H1 (cell line): ENCODE measurements around the gene DENND4C. TPM values are rescaled to one million over a fixed set of nuclear protein-coding genes. Genes with fewer than 3 reads are reported as not detected.
A peak's percentile ranks its signal among the peaks of the same experiment; 100 is the strongest.

Experiments used
- CTCF ChIA-PET: fragments of 300-600 bp; sonication (Branson Sonifier 250); formaldehyde crosslinking; loops from one replicate; lab custom pipeline; 2021; ENCODE audit not compliant: partially characterized antibody; lab: Charles Lee
- POLR2A ChIA-PET: fragments of 300-600 bp; sonication (Branson Sonifier 250); formaldehyde crosslinking; loops from one replicate; lab custom pipeline; 2021; ENCODE audit warnings: inconsistent platforms; ENCODE audit not compliant: partially characterized antibody; lab: Charles Lee
- DNase-seq, 2 experiments: peaks; one replicate each; pipeline versions ENCODE4 v3.0.0 to v3.0.0-alpha.2; 2010 to 2022; ENCODE audit warnings: low spot score in 2 of 2, low read depth in 1 of 2, mixed read lengths in 1 of 2
- FAIRE-seq: peaks from 2 replicates; lab custom pipeline; 2011; peaks lifted over from hg19 to GRCh38; lab: Jason Lieb, UNC
- H2AFZ ChIP-seq: 2 replicates; pipeline ENCODE4 v1.8.1; 2012; ENCODE audit warnings: low read length, inconsistent platforms
- H2AK5ac ChIP-seq: 2 replicates; pipeline ENCODE4 v1.6.1; 2013; ENCODE audit warnings: low read depth, low read length
- H2BK120ac ChIP-seq: replicated peaks from 2 replicates; pipeline ENCODE3; 2013; ENCODE audit warnings: low read depth, low read length, inconsistent platforms
- H2BK12ac ChIP-seq: 2 replicates; pipeline ENCODE4 v1.6.1; 2013; ENCODE audit warnings: low read depth, low read length
- H2BK15ac ChIP-seq: 2 replicates; pipeline ENCODE4 v1.6.1; 2013; ENCODE audit warnings: low read length
- H2BK20ac ChIP-seq: 2 replicates; pipeline ENCODE4 v1.6.1; 2013; ENCODE audit warnings: low read length
- H2BK5ac ChIP-seq: 2 replicates; pipeline ENCODE4 v1.6.1; 2013; ENCODE audit warnings: low read depth, low read length
- H3K14ac ChIP-seq: 2 replicates; pipeline ENCODE4 v1.6.1; 2013; ENCODE audit warnings: inconsistent platforms; ENCODE audit not compliant: insufficient read length
- H3K18ac ChIP-seq: 2 replicates; pipeline ENCODE4 v1.6.1; 2013; ENCODE audit warnings: low read length; ENCODE audit errors: extremely low read depth
- H3K23ac ChIP-seq: 2 replicates; pipeline ENCODE4 v1.6.1; 2013; ENCODE audit warnings: inconsistent platforms; ENCODE audit not compliant: insufficient read length
- H3K23me2 ChIP-seq: 2 replicates; pipeline ENCODE4 v1.6.1; 2013; ENCODE audit warnings: low read depth, low read length
- H3K27ac ChIP-seq: 2 replicates; pipeline ENCODE4 v1.6.1; 2011; ENCODE audit warnings: low read depth, low read length, inconsistent platforms
- H3K27me3 ChIP-seq, 4 experiments: replicated peaks in 1 of 4; 1 replicate in 1 of 4; 2 replicates in 3 of 4; pipeline versions ENCODE4 v1.6.1 to v1.8.1; 2011 to 2013; ENCODE audit warnings: low read length in 3 of 4, mild to moderate bottlenecking in 3 of 4, inconsistent platforms in 2 of 4, mixed read lengths in 2 of 4, moderate library complexity in 1 of 4; ENCODE audit not compliant: control insufficient read depth in 3 of 4, insufficient read depth in 3 of 4; ENCODE audit errors: extremely low read depth in 1 of 4
- H3K36me3 ChIP-seq, 4 experiments: 2 replicates each; pipeline versions ENCODE4 v1.6.1 to v1.8.1; 2011 to 2013; ENCODE audit warnings: mild to moderate bottlenecking in 4 of 4, low read length in 3 of 4, moderate library complexity in 2 of 4, control low read depth in 1 of 4, inconsistent platforms in 1 of 4; ENCODE audit not compliant: insufficient read depth in 4 of 4, control insufficient read depth in 2 of 4
- H3K4ac ChIP-seq: replicated peaks from 2 replicates; pipeline ENCODE3; 2013; ENCODE audit warnings: low read length, low read depth, mixed read lengths, inconsistent platforms; ENCODE audit not compliant: insufficient read length
- H3K4me1 ChIP-seq, 4 experiments: replicated peaks in 1 of 4; 1 replicate in 1 of 4; 2 replicates in 3 of 4; pipeline versions ENCODE4 v1.6.1 to v1.8.1; 2011 to 2013; ENCODE audit warnings: low read length in 3 of 4, inconsistent platforms in 2 of 4, mixed read lengths in 1 of 4; ENCODE audit not compliant: insufficient read depth in 4 of 4, control insufficient read depth in 3 of 4
- H3K4me2 ChIP-seq, 2 experiments: 2 replicates each; pipeline versions ENCODE4 v1.6.1 to v1.8.1; 2011 to 2013; ENCODE audit warnings: low read depth in 2 of 2, low read length in 2 of 2, control low read depth in 1 of 2, inconsistent platforms in 1 of 2, mild to moderate bottlenecking in 1 of 2; ENCODE audit not compliant: insufficient read depth in 1 of 2
- H3K4me3 ChIP-seq, 4 experiments: fragments of 200-600, 300-600 bp in 1 of 4; sonication (generic), shearing (Covaris generic), sonication (Bioruptor Twin) in 1 of 4; 2 replicates each; pipeline versions ENCODE4 v1.5.1 to v1.8.1; 2011 to 2016; ENCODE audit warnings: low read length in 4 of 4, low read depth in 3 of 4, control low read depth in 2 of 4, inconsistent platforms in 2 of 4, mild to moderate bottlenecking in 2 of 4, mixed read lengths in 1 of 4, moderate library complexity in 1 of 4; ENCODE audit not compliant: insufficient read depth in 2 of 4; ENCODE audit errors: extremely low read depth in 1 of 4
- H3K56ac ChIP-seq: replicated peaks from 2 replicates; pipeline ENCODE3; 2013; ENCODE audit warnings: low read depth, mild to moderate bottlenecking, mixed read lengths, low read length, inconsistent platforms; ENCODE audit not compliant: insufficient read length
- H3K79me1 ChIP-seq: 2 replicates; pipeline ENCODE4 v1.6.1; 2013; ENCODE audit warnings: low read depth, low read length, control low read depth
- H3K79me2 ChIP-seq, 2 experiments: 2 replicates each; pipeline versions ENCODE4 v1.6.1 to v1.8.1; 2012 to 2013; ENCODE audit warnings: low read length in 2 of 2, mild to moderate bottlenecking in 2 of 2, inconsistent platforms in 1 of 2; ENCODE audit not compliant: insufficient read depth in 2 of 2, control insufficient read depth in 1 of 2
- H3K9ac ChIP-seq, 4 experiments: replicated peaks in 1 of 4; 1 replicate in 1 of 4; 2 replicates in 3 of 4; pipeline versions ENCODE4 v1.6.1 to v1.8.1; 2011 to 2013; ENCODE audit warnings: low read depth in 3 of 4, low read length in 3 of 4, control low read depth in 2 of 4, mild to moderate bottlenecking in 2 of 4, moderate library complexity in 2 of 4, inconsistent platforms in 1 of 4; ENCODE audit errors: extremely low read depth in 1 of 4
- H3K9me3 ChIP-seq, 2 experiments: 2 replicates each; pipeline versions ENCODE4 v1.6.1 to v1.8.1; 2012 to 2013; ENCODE audit warnings: mild to moderate bottlenecking in 2 of 2, moderate library complexity in 2 of 2, control low read depth in 1 of 2, inconsistent platforms in 1 of 2, low read depth in 1 of 2, low read length in 1 of 2, mixed read lengths in 1 of 2; ENCODE audit not compliant: insufficient read depth in 2 of 2
- H4K20me1 ChIP-seq, 2 experiments: replicated peaks in 1 of 2; 2 replicates each; pipeline versions ENCODE3 to v1.8.1; 2011 to 2013; ENCODE audit warnings: inconsistent platforms in 2 of 2, low read length in 2 of 2, mild to moderate bottlenecking in 1 of 2; ENCODE audit not compliant: insufficient read depth in 2 of 2, control insufficient read depth in 1 of 2
- H4K5ac ChIP-seq: 2 replicates; pipeline ENCODE4 v1.6.1; 2013; ENCODE audit warnings: low read length, low read depth, mixed read lengths, inconsistent platforms; ENCODE audit not compliant: insufficient read length
- H4K8ac ChIP-seq: 2 replicates; pipeline ENCODE4 v1.8.0; 2013; ENCODE audit warnings: mild to moderate bottlenecking, moderate library complexity, low read length, inconsistent platforms; ENCODE audit not compliant: insufficient read depth; ENCODE audit errors: extremely low read depth
- H4K91ac ChIP-seq: replicated peaks from 2 replicates; pipeline ENCODE3; 2013; ENCODE audit warnings: low read length, mixed read lengths, inconsistent platforms; ENCODE audit not compliant: insufficient read length
- BRCA1 ChIP-seq: IDR thresholded peaks from 2 replicates; pipeline ENCODE4 v1.6.1; 2012; ENCODE audit warnings: low read depth, low read length, improper control_type of control experiment
- CBX8 ChIP-seq: fragments of 300-800, 300-1000 bp; sonication (generic); IDR thresholded peaks from 2 replicates; pipeline ENCODE4 v1.7.1; 2016; ENCODE audit warnings: low read depth, low read length, borderline replicate concordance
- CHD1 ChIP-seq: IDR thresholded peaks from 2 replicates; pipeline ENCODE4 v1.6.1; 2012; ENCODE audit warnings: low read depth, low read length, improper control_type of control experiment
- CREB1 ChIP-seq: IDR thresholded peaks from 2 replicates; pipeline ENCODE4 v1.6.1; 2012; ENCODE audit warnings: inconsistent platforms
- GABPA ChIP-seq: IDR thresholded peaks from 2 replicates; pipeline ENCODE4 v1.6.1; 2011; ENCODE audit warnings: mild to moderate bottlenecking, low read length, moderate library complexity, borderline replicate concordance; ENCODE audit not compliant: insufficient read depth
- NRF1 ChIP-seq: IDR thresholded peaks from 2 replicates; pipeline ENCODE4 v1.6.1; 2011; ENCODE audit warnings: mild to moderate bottlenecking, low read depth, low read length, improper control_type of control experiment
- POU5F1 ChIP-seq: IDR thresholded peaks from 2 replicates; pipeline ENCODE4 v1.6.1; 2011; ENCODE audit warnings: low read depth, mild to moderate bottlenecking, low read length, moderate library complexity
- RXRA ChIP-seq: IDR thresholded peaks from 2 replicates; pipeline ENCODE4 v1.6.1; 2011; ENCODE audit warnings: low read depth, mild to moderate bottlenecking, low read length, moderate library complexity; ENCODE audit not compliant: insufficient read depth
- SIN3A ChIP-seq, 2 experiments: IDR thresholded peaks in 1 of 2; conservative IDR thresholded peaks in 1 of 2; 2 replicates each; pipeline ENCODE4 v1.6.1; 2011 to 2012; ENCODE audit warnings: low read length in 2 of 2, improper control_type of control experiment in 1 of 2, low read depth in 1 of 2, mild to moderate bottlenecking in 1 of 2
- SIRT6 ChIP-seq: IDR thresholded peaks from one replicate; pipeline ENCODE4 v1.7.1; 2012; ENCODE audit warnings: low read length, inconsistent platforms
- SP4 ChIP-seq: IDR thresholded peaks from 2 replicates; pipeline ENCODE4 v1.6.1; 2012; ENCODE audit warnings: low read length, inconsistent platforms
- USF2 ChIP-seq: IDR thresholded peaks from 2 replicates; pipeline ENCODE4 v1.6.1; 2011; ENCODE audit warnings: low read length, improper control_type of control experiment
- ZNF274 ChIP-seq: IDR thresholded peaks from 2 replicates; pipeline ENCODE4 v1.7.0; 2012; ENCODE audit warnings: low read length, borderline replicate concordance; ENCODE audit errors: extremely low read depth
- WGBS, 2 experiments: shearing (Covaris generic) in 1 of 2; methylation state at CpG; one replicate each; pipeline versions ENCODE4 v1.1.6 to v1.1.7; 2013 to 2015; ENCODE audit warnings: low lambda C conversion rate in 2 of 2, mixed read lengths in 2 of 2, inconsistent platforms in 1 of 2, low coverage in 1 of 2, missing lambda C conversion rate in 1 of 2; ENCODE audit not compliant: insufficient replicate concordance in 2 of 2, insufficient coverage in 1 of 2, insufficient read length in 1 of 2; ENCODE audit errors: extremely low coverage in 1 of 2, missing lambda C conversion rate in 1 of 2; 5-methylcytosine and 5-hydroxymethylcytosine counted together
- polyA plus RNA-seq, 7 experiments: library from polyadenylated mRNA; depleted of rRNA in 3 of 7; stranded (reverse) in 5 of 7; unstranded in 2 of 7; fragments of >200 nt in 5 of 7; fragments of 200-250 nt in 2 of 7; gene quantifications; 1 replicate in 5 of 7; 2 replicates in 1 of 7; 4 replicates in 1 of 7; pipeline versions ENCODE4 v1.2.1 to v1.2.3, GENCODE V29; 2011 to 2013; ENCODE audit warnings: missing spikeins in 2 of 7, mixed read lengths in 2 of 7
- total RNA-seq: library from RNA; stranded (reverse); fragmentation: NEBNext Ultra II Directional; extraction: Animal tissue kit (Norgen Biotek cat#: 25700); gene quantifications from 2 replicates; pipeline ENCODE4 v1.2.1, GENCODE V29; 2021

Gene DENND4C
- total and polyA plus RNA-seq, 2 of the 8 experiments (the other 6 are each of a cell fraction or from before 2014, with no cell fraction given): 6.9 to 18.9 TPM

DNA sequence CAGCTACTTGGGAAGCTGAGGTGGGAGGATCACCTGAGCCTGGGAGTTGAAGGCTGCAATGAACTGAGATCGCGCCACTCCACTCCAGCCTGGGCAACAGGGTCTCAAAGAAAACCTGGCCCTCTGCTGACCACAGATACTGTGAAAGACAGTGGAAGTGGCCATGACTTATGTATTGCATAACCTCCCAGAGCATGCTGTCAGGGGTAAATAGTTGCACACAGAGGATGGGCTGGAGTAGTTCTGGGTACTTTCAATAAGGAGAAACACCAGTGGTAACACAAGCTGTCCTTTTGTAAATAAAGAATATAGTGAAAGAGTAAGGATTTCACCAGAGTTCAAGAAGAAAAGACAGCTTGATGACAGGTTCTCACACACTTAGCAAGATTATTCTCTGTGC, 180.1 kb downstream of the DENND4C start:
- peaks cover 0 to 33% of the 10 kb centered on the region in 2 experiments; a peak in 2 of 4 replicates for H3K79me2 ChIP-seq
- WGBS, 2 experiments: 100% methylated on average over 2 of the region's 2 CpGs; no CpG with 5 or more reads in 1 of the 2 experiments
- ChIA-PET CTCF (interaction anchor here (1.1 to 1.5 kb wide), 2 partner anchors 47 to 54 kb away, joined by 3 to 8 read pairs; no protein-coding TSS in a partner anchor), POLR2A (interaction anchor here (0.9 kb wide), 1 partner anchor 34 kb away, joined by 3 read pairs; no protein-coding TSS in a partner anchor)
- peaks cover 0 to 7% (median 0%) of the 10 kb centered on the region in 4 experiments; a peak in 3 of 7 replicates for H3K27me3 ChIP-seq
- no peaks in the 10 kb centered on the region for H4K20me1 ChIP-seq
- no peaks in the 10 kb centered on the region for H3K36me3 ChIP-seq
- H3K79me1 ChIP-seq: peaks cover 7% of the 10 kb centered on the region; the same call in 1 of the 2 replicates
- DNase-seq (no peak), FAIRE-seq (no peak)
- H3K4me1 ChIP-seq: peaks cover 2 to 14% (median 10%) of the 10 kb centered on the region in 4 experiments; a peak in 5 of 7 replicates
- H2BK15ac ChIP-seq: no peak overlapping the region
- no peak overlapping the region for H2BK12ac ChIP-seq
- H2BK5ac ChIP-seq: no peak overlapping the region
- H3K27ac ChIP-seq: no peak overlapping the region
- H3K4me2 ChIP-seq: peak overlapping the region in 1 of 2 experiments; percentile 74; a peak in 1 of 4 replicates
- H3K9ac ChIP-seq: no peak overlapping the region
- H4K5ac ChIP-seq: no peak overlapping the region
- H3K18ac ChIP-seq: no peak overlapping the region
- no peak overlapping the region for H4K8ac ChIP-seq
- H2BK120ac ChIP-seq: no peak overlapping the region
- no peak overlapping the region for H3K23ac ChIP-seq
- no peak overlapping the region for H3K4me3 ChIP-seq
- H2BK20ac ChIP-seq: no peak overlapping the region
- no peak overlapping the region for H3K4ac ChIP-seq
- peaks cover 16% of the 10 kb centered on the region for H3K23me2 ChIP-seq
- no peak overlapping the region for H2AK5ac ChIP-seq
- no peak overlapping the region for H3K14ac ChIP-seq
- no peak overlapping the region for H4K91ac ChIP-seq
- H3K9me3 ChIP-seq: no peaks in the 10 kb centered on the region
- no peak overlapping the region for H3K56ac ChIP-seq
- no peak overlapping the region for H2AFZ ChIP-seq
- no peak for TF ChIP-seq USF2
- no peak for TF ChIP-seq POU5F1
- TF ChIP-seq SIRT6: no peak
- TF ChIP-seq RXRA: no peak
- TF ChIP-seq ZNF274: no peak
- TF ChIP-seq BRCA1: no peak
- TF ChIP-seq SIN3A (conservative IDR thresholded peaks at IDR 0.05 in 1 of 2, IDR thresholded peaks at IDR 0.05 in 1 of 2; ENCODE audit: low read depth in 1 of 2, low read length in 2 of 2): no peak
- TF ChIP-seq SP4: no peak
- TF ChIP-seq GABPA: no peak
- TF ChIP-seq NRF1: no peak
- TF ChIP-seq CREB1: no peak
- no peak for TF ChIP-seq CHD1
- no peak for TF ChIP-seq CBX8
